Head of caudate nucleus (tissue), 42 donors: ENCODE data around the gene SKI.

Source experiments
- DNase-seq, 42 donors: peaks; one replicate each; pipeline versions ENCODE4 v3.0.0 to v3.0.0-alpha.2; 2020 to 2021; ENCODE audit warnings: mixed read lengths in 7 of 42
- intact Hi-C: fragments of 100-400 bp; cut with DNase I; formaldehyde crosslinking; loops from one replicate; pipeline ENCODE4 v1.15.0; 2022

SKI gene

DNA sequence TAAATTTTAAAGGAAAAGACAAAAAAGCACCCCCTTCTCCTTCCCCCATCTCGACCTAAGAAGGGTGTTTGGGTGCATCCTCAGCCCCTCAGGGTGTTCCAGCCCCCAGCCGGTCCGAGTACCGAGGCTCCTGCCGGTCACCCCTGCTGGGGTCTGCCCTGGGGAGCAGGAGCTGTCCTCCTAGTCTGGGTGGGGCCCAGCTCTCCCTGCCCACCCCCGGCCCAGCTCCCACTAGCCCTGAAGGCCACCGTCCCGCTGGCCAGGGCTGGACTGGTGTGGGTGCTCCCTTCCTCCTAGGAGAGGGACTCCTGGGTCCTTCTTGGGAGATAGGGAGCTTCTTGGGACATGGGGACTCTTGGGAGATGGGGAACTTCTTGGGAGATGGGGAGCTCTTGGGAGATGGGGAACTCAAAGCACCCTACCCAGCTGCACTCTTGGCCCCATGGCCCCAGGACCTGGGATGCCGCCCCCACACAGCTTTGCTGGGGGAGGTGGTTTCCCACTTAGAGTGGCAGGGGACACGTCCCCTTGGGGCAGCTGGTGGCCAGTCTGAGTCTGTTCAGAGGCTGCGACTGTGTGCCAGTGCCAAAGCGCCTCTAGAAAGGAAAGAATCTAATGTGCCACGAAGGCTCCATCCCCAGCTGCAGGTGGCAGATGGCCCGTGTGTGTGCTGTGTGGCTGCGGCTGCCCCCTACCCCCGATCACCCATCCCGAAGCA, 118.7 kb downstream of the SKI start:
- peak in 1 of 42 donors; percentile 2 for DNase-seq
- intact Hi-C loops, result no loop called here

DNA sequence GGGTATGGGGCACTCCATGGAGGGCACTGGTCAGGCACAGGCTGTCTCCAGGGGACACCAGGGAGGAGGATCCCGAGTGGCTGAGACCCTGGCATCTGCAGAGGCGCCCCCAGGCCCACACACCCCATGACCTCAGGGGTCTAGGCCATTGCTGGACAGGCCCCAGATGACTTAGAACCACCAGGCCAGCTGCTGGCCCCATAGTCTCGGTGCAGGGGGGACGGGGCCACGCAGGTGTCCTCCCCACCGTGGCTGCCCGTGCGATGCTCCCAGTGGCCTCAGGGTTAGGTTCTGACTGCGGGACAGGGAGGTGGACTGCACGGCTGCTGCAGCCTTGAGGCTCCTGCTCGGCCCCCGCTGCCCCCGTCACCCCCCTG, 119.3 kb downstream of the SKI start:
- intact Hi-C loops, result no loop called here
- peak in 1 of 42 donors; percentile 2 for DNase-seq

- intact Hi-C loops, result no loop called here
- DNase-seq, result peak in 1 of 42 donors; percentile 0
Measured at GRCh38 chr1:2347896-2348295, 119.8 kb downstream of the SKI start.

- intact Hi-C loops, result no loop called here
- DNase-seq, result no peak
Measured at GRCh38 chr1:2348346-2349325, 120.5 kb downstream of the SKI start.

- intact Hi-C loops, result no loop called here
- DNase-seq, result peak in 1 of 42 donors; percentile 14
Measured at GRCh38 chr1:2349806-2350205, 121.7 kb downstream of the SKI start.

GRCh38 chr1:2350501-2350900, 122.4 kb downstream of the SKI start:
- intact Hi-C loops, result no loop called here

GRCh38 chr1:2350911-2351655, 123.0 kb downstream of the SKI start:
- intact Hi-C loops, result no loop called here
- no peak for DNase-seq

More at GRCh38 chr1:2350501-2350900, 122.4 kb downstream of the SKI start:
- DNase-seq, result no peak

DNA sequence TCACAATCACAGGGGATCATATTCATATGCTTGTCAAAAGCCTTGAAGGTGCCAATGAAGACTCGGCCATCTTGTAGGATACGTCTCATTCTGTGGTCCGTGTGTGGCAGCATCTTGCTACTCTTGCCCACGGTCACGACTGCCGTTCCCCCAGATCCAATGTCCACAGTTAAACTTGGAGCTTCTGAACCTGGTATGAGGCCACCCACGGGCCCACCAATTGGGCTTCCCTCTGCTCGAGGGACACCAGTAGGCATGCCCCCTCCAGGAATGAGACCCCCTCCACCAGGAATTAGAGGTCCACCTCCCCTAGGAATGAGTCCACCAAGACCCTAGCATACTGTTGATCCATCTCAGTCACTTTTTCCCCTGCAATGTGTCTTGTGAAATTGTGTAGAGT, 123.6 kb downstream of the SKI start:
- intact Hi-C loops, result no loop called here
- DNase-seq, result no peak

- DNase-seq, result no peak
- intact Hi-C loops, result no loop called here
Measured at GRCh38 chr1:2352341-2352896, 124.3 kb downstream of the SKI start.

DNA sequence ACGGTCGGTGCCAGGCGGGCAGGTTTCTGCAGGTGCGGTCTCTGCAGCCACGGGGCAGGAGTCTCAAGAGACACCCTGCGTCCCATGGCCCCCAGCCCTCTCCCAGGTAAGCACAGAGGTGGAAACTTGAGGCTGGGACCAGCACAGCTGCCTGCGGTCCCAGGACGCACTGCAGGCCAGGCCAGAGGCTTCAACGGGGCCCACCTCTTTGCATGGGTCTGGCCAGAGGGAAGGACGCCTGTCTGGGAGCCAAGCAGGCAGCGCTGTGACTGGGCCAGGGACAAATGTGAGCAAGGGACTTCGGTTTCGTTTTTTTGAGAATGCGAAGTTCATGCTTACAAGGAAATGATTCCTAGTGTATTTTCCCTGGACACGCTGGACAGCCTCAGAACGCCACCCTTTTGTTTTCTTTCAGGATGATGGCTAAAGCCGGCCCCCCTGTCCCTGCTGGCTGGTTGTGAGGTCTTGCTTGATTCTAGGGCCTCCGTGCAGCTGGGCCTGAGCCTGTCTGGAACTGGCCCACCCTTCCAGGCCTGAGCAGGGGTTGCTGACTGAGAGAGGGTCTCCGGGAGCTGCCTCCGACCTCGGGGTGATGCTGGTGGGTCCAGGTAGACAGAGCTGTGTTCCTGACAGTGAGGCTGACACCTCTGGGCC, 124.9 kb downstream of the SKI start:
- intact Hi-C loops, result no loop called here

GRCh38 chr1:2353551-2354438, 125.7 kb downstream of the SKI start:
- DNase-seq, result no peak

More for the DNA sequence above, 124.9 kb downstream of the SKI start:
- DNase-seq, result no peak

DNA sequence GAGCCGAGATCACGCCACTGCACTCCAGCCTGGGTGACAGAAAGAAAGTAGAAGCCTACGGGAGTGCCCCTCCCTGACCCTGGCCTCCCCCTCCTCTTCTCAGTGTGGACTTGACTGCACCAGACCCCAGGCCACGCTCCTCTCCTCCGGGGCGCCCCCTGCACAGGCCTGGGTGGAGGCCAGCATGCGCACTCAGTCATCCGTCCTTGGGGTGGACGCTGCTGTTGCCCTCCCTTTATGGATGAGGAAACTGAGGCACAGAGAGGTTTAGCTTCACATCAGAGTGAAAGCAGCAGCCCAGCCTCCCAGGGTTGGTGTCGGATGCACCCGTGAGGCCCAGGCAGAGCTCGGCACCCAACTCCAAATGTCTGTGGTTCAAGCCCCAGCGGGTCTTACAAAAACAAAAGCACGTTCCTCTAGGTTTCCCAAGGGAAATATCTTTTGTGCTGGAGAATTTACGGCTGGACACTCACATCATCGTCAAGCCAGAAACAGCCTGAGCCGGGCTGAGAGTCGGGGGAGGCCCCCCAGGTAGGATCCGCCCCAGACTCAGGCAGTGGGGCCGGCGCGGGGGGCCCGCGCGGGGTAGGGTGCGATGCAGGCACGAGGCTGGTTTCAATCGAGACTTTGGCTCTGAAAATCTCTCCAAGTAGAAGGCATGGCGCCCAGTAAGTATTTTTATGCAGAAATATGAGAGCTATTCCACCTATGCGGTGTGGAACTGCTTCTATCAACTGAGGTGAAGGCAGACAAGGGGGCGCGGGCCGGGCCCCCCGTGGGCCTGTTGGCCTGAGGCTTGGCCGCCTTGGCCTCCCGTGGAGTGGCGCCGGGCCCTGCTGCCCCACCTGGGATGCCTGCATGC, 126.6 kb downstream of the SKI start:
- DNase-seq, result no peak
- intact Hi-C loops, result no loop called here

More at GRCh38 chr1:2353551-2354438, 125.7 kb downstream of the SKI start:
- intact Hi-C loops, result no loop called here

DNA sequence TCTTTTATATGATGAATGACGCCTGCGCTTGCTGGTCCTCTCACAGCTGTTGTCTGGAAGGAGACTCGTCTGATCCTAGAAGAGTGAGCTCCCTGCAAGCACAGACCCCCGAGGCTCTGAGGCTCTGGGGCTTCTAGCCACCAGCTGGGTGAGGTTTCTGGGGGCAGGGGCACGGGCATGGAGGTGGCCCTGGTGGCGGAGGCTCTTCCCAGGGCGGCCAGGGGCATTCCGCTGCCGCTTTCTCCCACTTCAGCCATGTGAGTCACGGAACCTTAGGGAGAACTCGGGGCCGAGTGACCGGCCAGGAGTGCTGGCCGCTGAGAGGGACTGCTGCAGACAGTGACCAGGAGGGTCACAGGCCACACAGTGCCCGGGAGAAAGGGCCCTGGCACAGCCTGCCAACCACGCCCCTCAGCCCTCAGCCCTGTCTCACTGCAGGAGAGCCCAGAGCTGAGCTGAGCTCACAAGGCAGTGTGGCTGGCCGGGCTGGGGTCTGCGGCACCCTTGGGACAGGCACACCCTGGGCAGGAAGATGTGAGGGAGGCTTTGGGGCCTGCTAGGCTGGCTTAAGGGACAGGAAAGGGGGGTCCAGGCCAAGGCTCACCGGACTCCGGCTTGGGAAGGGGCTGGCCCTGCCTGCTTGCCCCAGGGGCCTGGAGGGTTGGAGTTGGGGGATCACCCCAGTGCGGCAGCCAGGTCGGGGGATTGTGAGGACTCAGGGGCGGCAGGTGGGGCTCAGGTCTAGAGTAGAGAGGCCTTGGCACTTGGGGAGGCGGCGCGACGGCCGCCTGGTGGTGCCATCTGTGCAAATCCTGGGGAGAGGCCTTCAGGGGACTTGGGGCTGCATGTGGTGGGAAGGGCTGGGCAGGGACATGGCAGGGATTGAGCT, 127.5 kb downstream of the SKI start:
- intact Hi-C loops, result no loop called here
- DNase-seq, result no peak

- no peak for DNase-seq
- intact Hi-C loops, result no loop called here
Measured at GRCh38 chr1:2356401-2356800, 128.3 kb downstream of the SKI start.

GRCh38 chr1:2356911-2357845, 129.1 kb downstream of the SKI start:
- no peak for DNase-seq
- intact Hi-C loops, result no loop called here
